ENCODE data around the gene TRERF1. TPM values are rescaled to one million over a fixed set of nuclear protein-coding genes. Genes with fewer than 3 reads are reported as not detected.

TRERF1 gene
- total RNA-seq, 1 experiment from 2014 or later, result 14.5 TPM

- TF ChIP-seq EZH2 (IDR thresholded peaks at IDR 0.05; ENCODE audit: low read depth) (no peak), CTCF (conservative IDR thresholded peaks at IDR 0.05) (no peak)
- Histone ChIP-seq H3K36me3 (ENCODE audit: low read depth) (no peaks in the 10 kb centered on the region), H3F3A (ENCODE audit: insufficient read depth, low read depth) (no peaks in the 10 kb centered on the region), H3K4me2 (no peak overlapping the region), H2AFZ (no peak overlapping the region), H3K79me2 (ENCODE audit: low read depth) (0 out of 2 replicates have a peak, but pooled peaks cover 3% of the 10 kb centered on the region), H3K27ac (no peak overlapping the region), H3K9me2 (ENCODE audit: insufficient read depth) (no peaks in the 10 kb centered on the region), H3K4me3 (no peak overlapping the region), H3K9me3 (ENCODE audit: insufficient read depth, low read depth) (no peaks in the 10 kb centered on the region), H4K20me1 (ENCODE audit: insufficient read depth) (no peaks in the 10 kb centered on the region), H3K27me3 (ENCODE audit: insufficient read depth, low read depth) (no peaks in the 10 kb centered on the region), H3K4me1 (replicated peaks; ENCODE audit: insufficient read depth) (no peaks in the 10 kb centered on the region)
- intact Hi-C loops (cut with micrococcal nuclease; ENCODE audit: unreplicated experiment), result no loop called here
- no TSS peak for BruUV-seq (replicated peaks)
- ChIA-PET POLR2A (ENCODE audit: unreplicated experiment) (no interaction called here), CTCF (no interaction called here)
- no peak for DNase-seq
These were observed 66.4 kb downstream of the TRERF1 start for GRCh38 chr6:42385339-42385738.

GRCh38 chr6:42383421-42384205 lies 68.1 kb downstream of the TRERF1 start:
- Histone ChIP-seq H2AFZ (no peak overlapping the region), H3K4me3 (no peak overlapping the region), H3K36me3 (ENCODE audit: low read depth) (no peaks in the 10 kb centered on the region), H3K4me1 (replicated peaks; ENCODE audit: insufficient read depth) (no peaks in the 10 kb centered on the region), H4K20me1 (ENCODE audit: insufficient read depth) (no peaks in the 10 kb centered on the region), H3K27me3 (ENCODE audit: insufficient read depth, low read depth) (no peaks in the 10 kb centered on the region), H3K79me2 (ENCODE audit: low read depth) (0 out of 2 replicates have a peak, but pooled peaks cover 2% of the 10 kb centered on the region), H3F3A (ENCODE audit: insufficient read depth, low read depth) (no peaks in the 10 kb centered on the region), H3K4me2 (no peak overlapping the region), H3K27ac (no peak overlapping the region), H3K9me3 (ENCODE audit: insufficient read depth, low read depth) (no peaks in the 10 kb centered on the region), H3K9me2 (ENCODE audit: insufficient read depth) (no peaks in the 10 kb centered on the region)
- CTCF ChIA-PET, result no interaction called here
- POLR2A ChIA-PET (ENCODE audit: unreplicated experiment), result interaction anchor here (0.7 kb wide), 1 partner anchor 137 kb away, joined by 11 read pairs; no protein-coding TSS in a partner anchor
- TF ChIP-seq CTCF (conservative IDR thresholded peaks at IDR 0.05), result no peak
- no peak for TF ChIP-seq EZH2 (IDR thresholded peaks at IDR 0.05; ENCODE audit: low read depth)
- no TSS peak for BruUV-seq (replicated peaks)
- DNase-seq, result no peak
- intact Hi-C loops (cut with micrococcal nuclease; ENCODE audit: unreplicated experiment), result no loop called here

- no peak for TF ChIP-seq EZH2 (IDR thresholded peaks at IDR 0.05; ENCODE audit: low read depth)
- TF ChIP-seq CTCF (conservative IDR thresholded peaks at IDR 0.05), result no peak
- Histone ChIP-seq H3K36me3 (ENCODE audit: low read depth) (no peaks in the 10 kb centered on the region), H3K9me3 (ENCODE audit: insufficient read depth, low read depth) (no peaks in the 10 kb centered on the region), H3K4me2 (no peak overlapping the region), H3K79me2 (ENCODE audit: low read depth) (no peaks in the 10 kb centered on the region), H3K27ac (no peak overlapping the region), H2AFZ (no peak overlapping the region), H3K27me3 (ENCODE audit: insufficient read depth, low read depth) (no peaks in the 10 kb centered on the region), H3K9me2 (ENCODE audit: insufficient read depth) (no peaks in the 10 kb centered on the region), H3F3A (ENCODE audit: insufficient read depth, low read depth) (no peaks in the 10 kb centered on the region), H3K4me3 (no peak overlapping the region), H3K4me1 (replicated peaks; ENCODE audit: insufficient read depth) (no peaks in the 10 kb centered on the region), H4K20me1 (ENCODE audit: insufficient read depth) (no peaks in the 10 kb centered on the region)
- ChIA-PET POLR2A (ENCODE audit: unreplicated experiment) (interaction anchor here (0.6 kb wide), 1 partner anchor 525 kb away, joined by 6 read pairs; no protein-coding TSS in a partner anchor), CTCF (no interaction called here)
- BruUV-seq (replicated peaks), result no TSS peak
- no peak for DNase-seq
- intact Hi-C loops (cut with micrococcal nuclease; ENCODE audit: unreplicated experiment), result no loop called here
These were observed 69.9 kb downstream of the TRERF1 start for GRCh38 chr6:42381850-42382249.
